OCI-LY7 (cell line): Measurements from ENCODE around the gene KIF3C. TPM values are rescaled to one million over a fixed set of nuclear protein-coding genes. Genes with fewer than 3 reads are reported as not detected.

Experiments used
- BruUV-seq: library from RNA; stranded (reverse); fragments of 400-500 nt; replicated peaks from 2 replicates; lab custom pipeline; 2021; lab: Mats Ljungman, UMichigan
- CTCF ChIA-PET: fragments of 300-600 bp; sonication (Branson Sonifier 250); formaldehyde crosslinking; loops from one replicate; lab custom pipeline; 2022; ENCODE audit warnings: antibody characterized with exemption; ENCODE audit not compliant: unreplicated experiment; lab: Charles Lee
- POLR2A ChIA-PET: fragments of 300-600 bp; sonication (Branson Sonifier 250); formaldehyde crosslinking; loops from one replicate; lab custom pipeline; 2022; ENCODE audit warnings: antibody characterized with exemption; lab: Charles Lee
- DNase-seq: peaks from one replicate; pipeline ENCODE4 v3.0.0-alpha.2; 2015; ENCODE audit warnings: low spot score
- H2AFZ ChIP-seq: fragments of 200-600 bp; sonication (generic), shearing (Covaris generic); 2 replicates; pipeline ENCODE4 v1.6.1; 2014; ENCODE audit warnings: mild to moderate bottlenecking, antibody characterized with exemption, low read length, moderate library complexity
- H3K27ac ChIP-seq: fragments of 200-600 bp; sonication (generic); 2 replicates; pipeline ENCODE4 v1.5.1; 2014; ENCODE audit warnings: mixed run types, low read depth, mild to moderate bottlenecking, moderate library complexity, low read length, inconsistent platforms; ENCODE audit not compliant: poor library complexity, severe bottlenecking
- H3K36me3 ChIP-seq: fragments of 200-600 bp; sonication (generic); 2 replicates; pipeline ENCODE4 v1.6.1; 2014; ENCODE audit warnings: mild to moderate bottlenecking, antibody characterized with exemption, low read length, moderate library complexity, mixed read lengths; ENCODE audit not compliant: insufficient read depth
- H3K4me1 ChIP-seq: fragments of 200-600 bp; sonication (generic); 2 replicates; pipeline ENCODE4 v1.5.1; 2014; ENCODE audit warnings: mild to moderate bottlenecking, low read length; ENCODE audit not compliant: insufficient read depth, poor library complexity, severe bottlenecking
- H3K4me2 ChIP-seq: fragments of 200-600 bp; sonication (generic); 2 replicates; pipeline ENCODE4 v1.6.1; 2014; ENCODE audit warnings: mild to moderate bottlenecking, low read length
- H3K4me3 ChIP-seq: fragments of 200-600 bp; sonication (generic); 2 replicates; pipeline ENCODE4 v1.5.1; 2014; ENCODE audit warnings: mild to moderate bottlenecking, low read depth, low read length; ENCODE audit not compliant: poor library complexity, severe bottlenecking
- H3K79me2 ChIP-seq: fragments of 200-600 bp; sonication (generic); 2 replicates; pipeline ENCODE4 v1.6.1; 2016; ENCODE audit warnings: low read depth, mild to moderate bottlenecking, low read length, moderate library complexity, mixed read lengths; ENCODE audit not compliant: insufficient read depth
- H3K9me2 ChIP-seq: fragments of 200-600 bp; sonication (generic); 2 replicates; pipeline ENCODE4 v1.6.1; 2016; ENCODE audit warnings: mild to moderate bottlenecking, low read length, mixed read lengths; ENCODE audit not compliant: insufficient read depth
- H3K9me3 ChIP-seq: fragments of 200-600 bp; sonication (generic); 2 replicates; pipeline ENCODE4 v1.6.1; 2014; ENCODE audit warnings: mild to moderate bottlenecking, mixed run types, low read length, mixed read lengths
- H4K20me1 ChIP-seq: fragments of 200-600 bp; sonication (generic); 2 replicates; pipeline ENCODE4 v1.6.1; 2014; ENCODE audit warnings: mild to moderate bottlenecking, antibody characterized with exemption, low read length, moderate library complexity, mixed read lengths; ENCODE audit not compliant: insufficient read depth
- CTCF ChIP-seq: fragments of 200-600 bp; sonication (generic); conservative IDR thresholded peaks from 2 replicates; pipeline ENCODE4 v1.5.1; 2014; ENCODE audit warnings: mild to moderate bottlenecking, antibody characterized with exemption, low read length, moderate library complexity, mixed read lengths
- EZH2phosphoT487 ChIP-seq: fragments of 200-600 bp; sonication (generic); IDR thresholded peaks from 2 replicates; pipeline ENCODE4 v1.6.1; 2018; ENCODE audit warnings: low read depth, borderline replicate concordance, mild to moderate bottlenecking, mixed run types, antibody characterized with exemption, low read length, moderate library complexity, mixed read lengths
- intact Hi-C: fragments of 100-400 bp; cut with micrococcal nuclease; formaldehyde crosslinking; loops from one replicate; pipeline ENCODE4 v1.10.0; 2022; ENCODE audit not compliant: unreplicated experiment
- total RNA-seq, 2 experiments: library from RNA; depleted of rRNA in 1 of 2; stranded (reverse); fragments of >200 nt in 1 of 2; shearing (Covaris generic) in 1 of 2; gene quantifications; 2 replicates each; pipeline ENCODE4 v1.2.3, GENCODE V29; 2014 to 2022

The KIF3C gene
- total RNA-seq, 2 experiments from 2014 or later: 3.8 to 11.4 TPM

- intact Hi-C loops: no loop called here
- TF ChIP-seq EZH2phosphoT487: no peak
- no peak for TF ChIP-seq CTCF
- Histone ChIP-seq H4K20me1 (no peaks in the 10 kb centered on the region), H3K4me1 (no peaks in the 10 kb centered on the region), H3K4me2 (no peak overlapping the region), H3K4me3 (no peak overlapping the region), H2AFZ (no peak overlapping the region), H3K79me2 (no peaks in the 10 kb centered on the region), H3K9me2 (no peaks in the 10 kb centered on the region), H3K36me3 (no peaks in the 10 kb centered on the region), H3K27ac (no peak overlapping the region), H3K9me3 (no peaks in the 10 kb centered on the region)
- CTCF ChIA-PET: no interaction called here
- DNase-seq: no peak
- BruUV-seq: no TSS peak
- POLR2A ChIA-PET: interaction anchor here (0.6 to 0.8 kb wide), 2 partner anchors 11 to 369 kb away, joined by 4 to 5 read pairs; no protein-coding TSS in a partner anchor
Measured at GRCh38 chr2:26011990-26012856, 29.9 kb upstream of the KIF3C start.

- no TSS peak for BruUV-seq
- Histone ChIP-seq H3K9me3 (no peaks in the 10 kb centered on the region), H3K4me1 (no peaks in the 10 kb centered on the region), H2AFZ (no peak overlapping the region), H3K4me3 (no peak overlapping the region), H3K4me2 (no peak overlapping the region), H3K79me2 (no peaks in the 10 kb centered on the region), H3K9me2 (no peaks in the 10 kb centered on the region), H4K20me1 (no peaks in the 10 kb centered on the region), H3K36me3 (no peaks in the 10 kb centered on the region), H3K27ac (no peak overlapping the region)
- DNase-seq: no peak
- CTCF ChIA-PET: no interaction called here
- intact Hi-C loops: no loop called here
- TF ChIP-seq EZH2phosphoT487: no peak
- TF ChIP-seq CTCF: no peak
- POLR2A ChIA-PET: interaction anchor here (0.8 kb wide), 1 partner anchor 11 kb away, joined by 4 read pairs; no protein-coding TSS in a partner anchor
Measured at GRCh38 chr2:26011609-26011989, 29.3 kb upstream of the KIF3C start.

- Histone ChIP-seq H3K36me3 (no peaks in the 10 kb centered on the region), H4K20me1 (no peaks in the 10 kb centered on the region), H3K9me2 (no peaks in the 10 kb centered on the region), H3K4me1 (no peaks in the 10 kb centered on the region), H3K27ac (no peak overlapping the region), H3K9me3 (no peaks in the 10 kb centered on the region), H3K4me3 (no peak overlapping the region), H3K4me2 (no peak overlapping the region), H2AFZ (no peak overlapping the region), H3K79me2 (no peaks in the 10 kb centered on the region)
- POLR2A ChIA-PET: no interaction called here
- no peak for DNase-seq
- no peak for TF ChIP-seq EZH2phosphoT487
- TF ChIP-seq CTCF: peak; percentile 49; the same call in 1 of the 2 replicates
- intact Hi-C loops: no loop called here
- CTCF ChIA-PET: no interaction called here
- BruUV-seq: no TSS peak
Measured at GRCh38 chr2:26010943-26011342, 28.6 kb upstream of the KIF3C start.
